ACC112 (cell line): Measurements from ENCODE around the gene FYN.
"Not testable (repeated sequence)": the region's sequence is repeated elsewhere in the genome, so short reads cannot be mapped to it uniquely, and the experiment has no call there.

Source experiments
- H2AFZ ChIP-seq: fragments of 200-600 bp; sonication (generic); one replicate; pipeline ENCODE4 v1.6.0; 2017; ENCODE audit warnings: antibody characterized with exemption, low read length; ENCODE audit not compliant: unreplicated experiment
- H3K27ac ChIP-seq: fragments of 200-600 bp; sonication (generic); 2 replicates; pipeline ENCODE4 v1.5.1; 2014; ENCODE audit warnings: low read depth, mild to moderate bottlenecking, antibody characterized with exemption, low read length, moderate library complexity
- H3K27me3 ChIP-seq: fragments of 200-600 bp; sonication (generic); 2 replicates; pipeline ENCODE4 v1.6.1; 2014; ENCODE audit warnings: mild to moderate bottlenecking, antibody characterized with exemption, low read length, moderate library complexity, mixed read lengths; ENCODE audit not compliant: insufficient read depth
- H3K36me3 ChIP-seq: fragments of 200-600 bp; sonication (generic); 2 replicates; pipeline ENCODE4 v1.6.1; 2016; ENCODE audit warnings: mild to moderate bottlenecking, antibody characterized with exemption, low read length, moderate library complexity, mixed read lengths; ENCODE audit not compliant: insufficient read depth
- H3K4me1 ChIP-seq: fragments of 200-600 bp; sonication (generic); one replicate; pipeline ENCODE4 v1.6.1; 2016; ENCODE audit warnings: low read length, mixed read lengths; ENCODE audit not compliant: insufficient read depth, unreplicated experiment, control insufficient read depth
- H3K4me3 ChIP-seq: fragments of 200-600 bp; sonication (generic); 2 replicates; pipeline ENCODE4 v1.5.1; 2014; ENCODE audit warnings: mild to moderate bottlenecking, low read depth, low read length
- H3K79me2 ChIP-seq: fragments of 200-600 bp; sonication (generic); one replicate; pipeline ENCODE4 v1.6.0; 2016; ENCODE audit warnings: low read length; ENCODE audit not compliant: control insufficient read depth, unreplicated experiment, insufficient read depth

Gene FYN

GRCh38 chr6:111789598-111789997 is 83.7 kb downstream of the FYN start:
- Histone ChIP-seq H3K27me3 (no peaks in the 10 kb centered on the region), H3K27ac (no peak overlapping the region), H3K4me1 (peaks cover 30% of the 10 kb centered on the region), H2AFZ (no peak overlapping the region), H3K79me2 (peaks cover 34% of the 10 kb centered on the region), H3K36me3 (no peaks in the 10 kb centered on the region), H3K4me3 (no peak overlapping the region)

- Histone ChIP-seq H3K4me1 (peaks cover 29% of the 10 kb centered on the region), H3K27ac (no peak overlapping the region), H2AFZ (no peak overlapping the region), H3K27me3 (no peaks in the 10 kb centered on the region), H3K36me3 (no peaks in the 10 kb centered on the region), H3K79me2 (peaks cover 29% of the 10 kb centered on the region), H3K4me3 (no peak overlapping the region)
These were observed 84.6 kb downstream of the FYN start for GRCh38 chr6:111788379-111789276.

GRCh38 chr6:111786151-111786550 is 87.1 kb downstream of the FYN start:
- H3K27me3 ChIP-seq, H2AFZ ChIP-seq, H3K4me3 ChIP-seq, H3K36me3 ChIP-seq, H3K27ac ChIP-seq: not testable (repeated sequence)
- Histone ChIP-seq H3K4me1 (peaks cover 25% of the 10 kb centered on the region), H3K79me2 (peaks cover 29% of the 10 kb centered on the region)

- H2AFZ ChIP-seq, result no peak overlapping the region
- no peaks in the 10 kb centered on the region for H3K27me3 ChIP-seq
- no peaks in the 10 kb centered on the region for H3K36me3 ChIP-seq
- no peak overlapping the region for H3K27ac ChIP-seq
- H3K4me3 ChIP-seq, result no peak overlapping the region
- H3K4me1 ChIP-seq, result peaks cover 32% of the 10 kb centered on the region
- peaks cover 26% of the 10 kb centered on the region for H3K79me2 ChIP-seq
These were observed 88.8 kb downstream of the FYN start for GRCh38 chr6:111784433-111784832.

GRCh38 chr6:111782887-111783466 is 90.3 kb downstream of the FYN start:
- no peak overlapping the region for H2AFZ ChIP-seq
- H3K79me2 ChIP-seq, result peaks cover 22% of the 10 kb centered on the region
- no peak overlapping the region for H3K4me3 ChIP-seq
- H3K27me3 ChIP-seq, result no peaks in the 10 kb centered on the region
- no peaks in the 10 kb centered on the region for H3K36me3 ChIP-seq
- no peak overlapping the region for H3K27ac ChIP-seq
- H3K4me1 ChIP-seq, result peaks cover 29% of the 10 kb centered on the region

- no peak overlapping the region for H3K27ac ChIP-seq
- H3K4me1 ChIP-seq, result peaks cover 35% of the 10 kb centered on the region
- H3K79me2 ChIP-seq, result peaks cover 22% of the 10 kb centered on the region
- no peak overlapping the region for H2AFZ ChIP-seq
- no peaks in the 10 kb centered on the region for H3K27me3 ChIP-seq
- no peaks in the 10 kb centered on the region for H3K36me3 ChIP-seq
- no peak overlapping the region for H3K4me3 ChIP-seq
These were observed 91.0 kb downstream of the FYN start for GRCh38 chr6:111782192-111782809.

GRCh38 chr6:111781041-111781708 is 92.1 kb downstream of the FYN start:
- Histone ChIP-seq H3K27me3 (no peaks in the 10 kb centered on the region), H3K4me3 (no peak overlapping the region), H3K27ac (peak overlapping the region; percentile 32; the same call in 1 of the 2 replicates), H3K36me3 (no peaks in the 10 kb centered on the region), H3K4me1 (peaks cover 43% of the 10 kb centered on the region), H3K79me2 (peaks cover 23% of the 10 kb centered on the region), H2AFZ (no peak overlapping the region)

- Histone ChIP-seq H2AFZ (no peak overlapping the region), H3K27me3 (no peaks in the 10 kb centered on the region), H3K27ac (peak overlapping the region; percentile 32; the same call in 1 of the 2 replicates), H3K4me3 (no peak overlapping the region), H3K79me2 (peaks cover 24% of the 10 kb centered on the region), H3K4me1 (peaks cover 47% of the 10 kb centered on the region), H3K36me3 (no peaks in the 10 kb centered on the region)
These were observed 92.9 kb downstream of the FYN start for GRCh38 chr6:111780393-111780792.

GRCh38 chr6:111779660-111780059 is 93.6 kb downstream of the FYN start:
- no peaks in the 10 kb centered on the region for H3K27me3 ChIP-seq
- H2AFZ ChIP-seq, result no peak overlapping the region
- peaks cover 46% of the 10 kb centered on the region for H3K4me1 ChIP-seq
- H3K36me3 ChIP-seq, result no peaks in the 10 kb centered on the region
- H3K27ac ChIP-seq, result no peak overlapping the region
- H3K79me2 ChIP-seq, result peaks cover 24% of the 10 kb centered on the region
- no peak overlapping the region for H3K4me3 ChIP-seq

GRCh38 chr6:111779031-111779430 is 94.2 kb downstream of the FYN start:
- no peaks in the 10 kb centered on the region for H3K27me3 ChIP-seq
- H3K4me1 ChIP-seq, result peaks cover 43% of the 10 kb centered on the region
- H3K27ac ChIP-seq, result no peak overlapping the region
- H2AFZ ChIP-seq, result no peak overlapping the region
- no peaks in the 10 kb centered on the region for H3K36me3 ChIP-seq
- H3K4me3 ChIP-seq, result no peak overlapping the region
- peaks cover 24% of the 10 kb centered on the region for H3K79me2 ChIP-seq
